NB4 (cell line): ENCODE data around the gene BRAT1.

Source experiments
- MYC ChIP-seq: IDR thresholded peaks from 2 replicates; pipeline ENCODE4 v1.6.1; 2011; ENCODE audit warnings: low read depth, low read length
- POLR2A ChIP-seq: IDR thresholded peaks from 2 replicates; pipeline ENCODE4 v1.6.1; 2011; ENCODE audit warnings: mild to moderate bottlenecking; ENCODE audit not compliant: insufficient read length; ENCODE audit errors: extremely low read depth
- TF ChIP-seq, protein P1 (sequence below): IDR thresholded peaks from one replicate; pipeline ENCODE4 v1.5.1; 2012; ENCODE audit warnings: low read depth, low read length
- TF ChIP-seq, protein P2 (sequence below): IDR thresholded peaks from 2 replicates; pipeline ENCODE4 v1.6.1; 2011; ENCODE audit warnings: low read depth, low read length

DNA sequence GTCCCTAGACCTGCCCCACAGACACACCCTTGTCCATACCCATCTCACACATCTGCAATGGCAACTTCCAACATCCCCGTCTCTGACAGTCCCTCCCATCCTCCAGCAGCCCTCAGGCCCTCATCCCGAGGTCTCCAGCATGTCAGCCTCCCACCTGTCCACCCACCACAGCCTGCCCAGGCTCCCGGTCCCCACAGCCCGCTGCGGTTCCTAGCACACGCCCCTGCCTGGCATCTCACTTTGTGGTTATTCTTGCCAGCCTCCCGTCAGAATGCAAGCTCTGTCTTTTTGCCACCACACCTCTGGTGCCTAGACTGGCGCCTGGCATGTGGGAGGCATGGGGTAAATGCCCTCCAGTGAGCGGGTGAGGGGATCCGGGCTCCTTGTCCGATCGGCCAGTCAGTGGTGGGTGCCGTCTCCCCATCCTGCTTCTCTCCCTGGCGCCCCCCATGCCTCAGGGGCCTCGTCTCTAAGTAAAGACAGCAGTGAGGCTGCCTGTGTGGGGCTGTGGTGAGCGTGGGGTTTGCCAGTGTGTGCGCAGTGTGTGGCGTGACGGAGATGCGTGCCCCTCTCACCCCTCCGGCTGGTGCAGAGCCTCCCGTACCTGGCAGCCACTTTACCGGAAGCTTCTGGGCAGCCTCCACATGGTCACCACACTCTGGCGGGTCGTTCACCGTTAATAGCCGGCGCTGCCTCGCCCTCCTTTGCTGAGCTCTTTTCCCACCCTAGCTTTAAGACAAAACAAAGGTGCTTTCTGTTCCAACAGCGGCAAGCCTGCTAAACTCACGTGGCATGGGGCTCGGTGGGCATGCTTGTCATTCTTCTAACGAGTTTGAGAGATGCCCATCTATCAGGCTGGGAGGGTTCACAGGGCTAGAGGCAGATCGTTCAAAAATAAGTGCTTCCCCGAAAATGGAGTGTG is 48.0 kb upstream of the BRAT1 start:
- TF ChIP-seq, protein P1, sequence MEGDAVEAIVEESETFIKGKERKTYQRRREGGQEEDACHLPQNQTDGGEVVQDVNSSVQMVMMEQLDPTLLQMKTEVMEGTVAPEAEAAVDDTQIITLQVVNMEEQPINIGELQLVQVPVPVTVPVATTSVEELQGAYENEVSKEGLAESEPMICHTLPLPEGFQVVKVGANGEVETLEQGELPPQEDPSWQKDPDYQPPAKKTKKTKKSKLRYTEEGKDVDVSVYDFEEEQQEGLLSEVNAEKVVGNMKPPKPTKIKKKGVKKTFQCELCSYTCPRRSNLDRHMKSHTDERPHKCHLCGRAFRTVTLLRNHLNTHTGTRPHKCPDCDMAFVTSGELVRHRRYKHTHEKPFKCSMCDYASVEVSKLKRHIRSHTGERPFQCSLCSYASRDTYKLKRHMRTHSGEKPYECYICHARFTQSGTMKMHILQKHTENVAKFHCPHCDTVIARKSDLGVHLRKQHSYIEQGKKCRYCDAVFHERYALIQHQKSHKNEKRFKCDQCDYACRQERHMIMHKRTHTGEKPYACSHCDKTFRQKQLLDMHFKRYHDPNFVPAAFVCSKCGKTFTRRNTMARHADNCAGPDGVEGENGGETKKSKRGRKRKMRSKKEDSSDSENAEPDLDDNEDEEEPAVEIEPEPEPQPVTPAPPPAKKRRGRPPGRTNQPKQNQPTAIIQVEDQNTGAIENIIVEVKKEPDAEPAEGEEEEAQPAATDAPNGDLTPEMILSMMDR: no peak
- no peak for TF ChIP-seq POLR2A
- TF ChIP-seq, protein P2, sequence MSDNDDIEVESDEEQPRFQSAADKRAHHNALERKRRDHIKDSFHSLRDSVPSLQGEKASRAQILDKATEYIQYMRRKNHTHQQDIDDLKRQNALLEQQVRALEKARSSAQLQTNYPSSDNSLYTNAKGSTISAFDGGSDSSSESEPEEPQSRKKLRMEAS: no peak
- TF ChIP-seq MYC: no peak
